ENCODE results near the gene CRAT.
A peak's percentile ranks its signal among the peaks of the same experiment; 100 is the strongest.

The CRAT gene

DNA sequence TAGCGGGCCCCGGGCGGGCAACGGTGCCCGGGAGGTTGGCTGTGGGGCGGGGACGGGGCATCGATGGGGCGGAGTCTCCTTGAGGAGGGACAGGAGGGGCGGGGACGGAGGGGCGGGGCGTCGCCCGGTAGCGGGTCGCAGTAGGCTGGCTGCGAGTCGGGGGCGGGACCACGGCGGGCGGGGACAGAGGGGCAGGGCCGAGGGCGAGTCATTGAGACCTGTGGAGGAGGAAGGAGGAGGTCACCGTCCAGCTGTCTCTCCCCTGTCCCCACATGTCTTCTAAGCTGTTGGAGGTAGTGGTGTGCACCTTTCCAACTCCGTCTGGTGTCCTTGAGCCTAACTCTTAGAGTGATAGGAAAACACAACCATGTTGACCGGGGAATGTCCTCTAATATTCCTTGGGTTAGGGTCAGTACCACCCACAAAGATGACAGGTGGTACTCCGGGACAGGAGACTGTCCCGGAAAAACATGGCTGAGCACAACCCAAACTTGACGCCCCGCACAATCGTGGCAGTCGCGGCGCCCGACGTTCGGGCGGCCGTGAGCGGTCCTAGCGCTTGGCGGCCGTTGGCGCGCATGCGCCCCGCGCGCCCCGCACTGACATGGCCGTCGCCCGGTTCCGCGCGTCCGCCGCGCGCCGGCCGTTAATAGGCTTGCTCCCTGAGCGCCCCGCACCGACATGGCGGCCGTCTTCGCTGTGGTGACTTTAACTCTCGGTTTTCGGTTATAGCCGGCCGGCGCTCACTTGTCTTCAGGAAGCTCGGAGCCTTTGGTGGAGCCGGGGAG is at the start of gene CRAT, which contains the start of gene PTPA:
Gene CRAT (minus strand): TSS at position 54 of the 788 bp plus-strand sequence. CDS start 284 bp downstream, outside the sequence.
Gene PTPA (plus strand): TSS at position 676 of the 788 bp plus-strand sequence. CDS start 186 bp downstream, outside the sequence.
- peak; percentile 96 for DNase-seq (ENCODE audit: low read depth)

DNA sequence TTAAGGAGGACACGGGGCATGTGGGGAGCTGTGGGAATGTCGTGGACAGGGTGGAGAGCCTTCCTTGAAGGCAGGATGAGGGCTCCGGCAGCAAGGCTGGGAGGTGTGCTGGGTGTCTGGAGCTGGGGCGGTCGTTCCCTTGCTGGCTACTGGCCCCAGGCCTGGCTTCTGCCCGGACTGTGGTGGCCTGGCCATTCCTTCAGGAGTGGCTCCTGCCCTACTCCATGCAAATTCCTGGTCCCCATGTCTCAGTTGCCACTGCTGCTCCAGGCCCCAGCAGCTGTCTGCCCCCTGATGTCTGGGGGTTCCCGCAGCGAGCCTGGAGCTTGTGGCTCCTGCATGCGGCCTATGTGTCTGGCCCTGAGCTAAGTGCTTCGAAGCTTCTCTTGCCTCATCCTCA is 45.6 kb upstream of the CRAT start:
- DNase-seq (ENCODE audit: low read depth), result no peak

DNA sequence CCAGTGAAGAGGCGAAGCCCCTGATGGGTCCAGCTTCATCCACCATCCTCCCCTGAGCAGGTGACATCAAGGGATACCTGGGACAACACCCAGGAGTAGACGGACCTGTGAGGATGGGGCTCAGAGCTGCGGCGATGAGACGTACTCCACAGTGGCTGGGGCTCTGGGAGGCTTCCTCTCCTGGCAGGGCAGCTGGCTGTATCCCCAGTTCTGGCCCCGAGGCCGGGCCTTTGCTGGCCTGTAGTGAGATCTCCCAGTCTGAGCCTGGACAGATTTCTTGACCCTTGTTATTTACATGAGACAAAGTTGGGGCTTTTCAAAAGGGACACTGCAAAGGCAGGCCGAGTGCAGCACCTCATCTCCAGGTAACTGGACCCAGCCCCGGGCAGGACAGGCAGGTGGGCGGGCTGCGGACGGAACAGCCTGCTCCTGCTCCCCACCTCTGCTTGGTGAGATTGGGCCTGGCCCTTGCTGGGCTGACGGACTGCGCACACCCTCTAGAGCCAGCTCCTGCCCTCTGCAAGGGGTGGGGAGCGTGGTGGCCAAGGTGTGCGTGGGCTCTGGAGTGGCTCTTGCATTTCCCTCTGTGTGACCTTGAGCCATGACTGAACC is 44.4 kb upstream of the CRAT start:
- DNase-seq (ENCODE audit: low read depth), result no peak

DNA sequence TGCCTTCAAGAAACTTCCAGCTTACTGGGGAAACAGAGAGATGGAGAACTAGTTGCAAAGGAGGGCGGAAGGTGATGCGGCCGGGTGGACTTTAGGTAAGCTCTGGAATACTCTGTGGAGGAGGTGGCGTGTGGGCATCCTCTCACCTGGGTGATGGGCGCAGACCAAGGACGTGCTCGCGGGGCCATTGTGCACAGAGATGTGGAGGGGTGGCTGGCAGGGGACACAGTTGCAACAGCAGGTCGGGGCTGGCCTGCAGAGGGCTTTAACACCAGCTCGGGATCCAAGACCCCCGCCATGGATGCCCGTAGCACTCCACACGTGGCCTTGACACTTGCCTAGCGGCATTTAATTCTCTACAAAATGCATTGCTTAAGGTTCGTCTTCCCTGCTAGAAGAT is 40.9 kb upstream of the CRAT start:
- DNase-seq (ENCODE audit: low read depth), result no peak

- no peak for DNase-seq (ENCODE audit: low read depth)
Measured at GRCh38 chr9:129150672-129151211, 40.1 kb upstream of the CRAT start.

GRCh38 chr9:129150122-129150521 is 39.5 kb upstream of the CRAT start:
- DNase-seq (ENCODE audit: low read depth), result no peak

- no peak for DNase-seq (ENCODE audit: low read depth)
Measured at GRCh38 chr9:129149442-129149841, 38.8 kb upstream of the CRAT start.

DNA sequence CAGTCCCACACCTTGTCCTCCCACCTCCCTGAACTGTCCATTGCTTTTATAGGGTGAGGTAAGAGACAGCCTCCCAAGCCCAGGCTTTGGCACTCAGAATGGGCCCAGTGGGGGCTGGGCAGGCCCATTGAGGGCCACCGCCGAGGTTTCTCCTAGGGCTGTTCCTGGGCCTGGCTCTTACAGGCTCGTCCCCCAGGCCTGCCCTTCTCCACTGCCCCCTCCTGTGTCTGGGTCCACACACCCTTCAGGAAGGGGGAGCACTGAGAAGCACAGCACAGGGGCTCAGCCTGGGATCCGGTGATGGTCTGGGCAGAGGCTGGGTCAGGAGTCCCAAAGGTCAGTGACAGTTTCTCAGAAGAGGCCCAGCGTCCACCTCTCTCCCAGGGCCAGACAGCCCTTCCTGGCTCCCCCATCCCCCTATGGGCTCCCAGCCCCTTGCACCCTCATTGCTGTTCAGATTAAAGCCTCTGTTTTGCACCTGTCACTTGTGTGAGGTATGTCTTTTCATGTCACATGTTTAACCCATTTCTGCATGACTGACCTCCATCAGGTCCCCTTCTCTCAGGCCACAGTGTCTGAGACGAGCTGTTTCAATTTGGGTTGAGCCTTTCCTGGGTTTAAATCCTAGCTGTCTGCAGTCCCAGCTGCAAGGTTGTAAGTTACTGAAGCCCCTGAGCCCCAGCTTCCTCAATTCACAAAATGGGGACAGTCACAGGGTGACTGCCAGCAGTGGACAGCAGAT is 38.0 kb upstream of the CRAT start:
- DNase-seq (ENCODE audit: low read depth), result no peak

GRCh38 chr9:129146441-129146941 is 35.9 kb upstream of the CRAT start:
- DNase-seq (ENCODE audit: low read depth), result peak; percentile 56

DNA sequence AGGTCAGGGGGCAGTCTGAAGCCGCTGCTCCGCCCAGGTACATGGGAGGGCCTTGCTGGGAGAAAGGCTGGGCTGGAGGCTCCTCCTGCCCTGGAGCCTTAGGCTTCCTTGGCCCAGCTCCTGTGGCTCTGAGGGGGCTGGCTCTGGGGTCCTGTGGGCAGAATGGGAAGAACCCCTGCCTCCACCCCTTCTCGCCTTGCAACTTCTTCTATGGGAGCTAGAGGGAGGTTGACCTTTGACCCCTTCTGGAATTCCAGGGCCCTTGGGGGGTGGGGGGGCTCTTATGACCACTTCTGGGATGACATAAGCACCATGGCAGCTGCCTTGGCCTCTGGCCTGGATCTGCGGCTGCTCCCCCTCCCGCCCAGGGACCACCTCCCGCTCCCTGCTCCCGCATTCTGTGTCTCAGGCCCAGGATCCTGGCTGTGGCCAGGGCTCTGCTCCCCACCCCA is 35.3 kb upstream of the CRAT start:
- DNase-seq (ENCODE audit: low read depth), result peak; percentile 89

GRCh38 chr9:129145316-129145715 is 34.7 kb upstream of the CRAT start:
- no peak for DNase-seq (ENCODE audit: low read depth)

DNA sequence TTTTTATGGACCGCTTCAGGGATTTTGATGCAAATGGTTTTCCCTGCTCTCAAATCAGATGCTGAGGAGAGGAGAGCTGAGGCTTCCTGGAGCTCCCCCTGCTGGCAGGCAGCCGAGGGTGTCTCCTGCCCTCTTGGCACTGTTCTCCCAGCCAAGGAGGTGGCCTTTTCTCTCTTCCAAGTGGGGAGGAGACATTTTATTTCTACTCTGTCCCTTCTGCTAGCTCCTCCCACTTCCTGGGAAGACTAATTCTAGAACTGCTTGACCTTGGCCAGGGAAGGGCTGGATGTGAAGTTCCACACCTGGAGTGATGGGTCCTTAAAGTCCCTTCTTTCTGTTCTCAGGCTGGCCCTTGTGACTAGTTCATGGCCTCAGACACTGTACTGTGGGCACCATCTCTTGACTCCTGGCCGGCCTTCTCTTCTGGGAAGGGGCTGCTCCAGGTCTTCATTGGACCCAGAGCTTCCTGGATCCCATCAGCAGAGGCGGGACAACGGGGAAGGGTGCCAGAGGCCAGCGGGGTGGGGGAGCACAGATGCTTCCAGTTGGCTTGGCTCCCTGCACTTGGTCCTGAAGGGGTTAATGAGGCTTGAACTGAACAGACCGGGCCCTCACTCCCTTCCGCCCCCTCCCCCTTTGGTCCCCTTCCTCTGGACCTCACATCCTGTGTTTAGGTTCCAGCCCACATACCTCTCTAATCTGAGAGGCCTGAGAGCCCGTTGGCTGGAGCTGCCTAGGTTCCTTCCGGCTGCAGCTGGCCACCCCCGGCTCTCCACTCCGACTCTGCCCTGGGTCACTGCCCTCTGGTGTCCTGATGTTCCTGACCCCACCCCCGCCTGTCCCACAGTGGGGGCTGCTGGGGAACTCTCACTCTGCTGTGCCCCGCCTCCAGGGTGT is 32.7 kb upstream of the CRAT start:
- peak; percentile 91 for DNase-seq (ENCODE audit: low read depth)

- no peak for DNase-seq (ENCODE audit: low read depth)
Measured at GRCh38 chr9:129142138-129142935, 31.7 kb upstream of the CRAT start.

GRCh38 chr9:129141066-129142041 is 30.8 kb upstream of the CRAT start:
- DNase-seq (ENCODE audit: low read depth), result peak; percentile 84

- DNase-seq (ENCODE audit: low read depth), result peak; percentile 40
Measured at GRCh38 chr9:129140397-129141065, 29.9 kb upstream of the CRAT start.

- DNase-seq (ENCODE audit: low read depth), result peak; percentile 100
Measured at GRCh38 chr9:129139993-129140396, 29.4 kb upstream of the CRAT start.

GRCh38 chr9:129139233-129139992 is 28.8 kb upstream of the CRAT start:
- DNase-seq (ENCODE audit: low read depth), result peak; percentile 83
